Measurements from ENCODE around the gene KCNH3.
A peak's percentile ranks its signal among the peaks of the same experiment; 100 is the strongest.
"Not testable (repeated sequence)": the region's sequence is repeated elsewhere in the genome, so short reads cannot be mapped to it uniquely, and the experiment has no call there.

The KCNH3 gene

GRCh38 chr12:49531745-49532144 is 7.1 kb upstream of the KCNH3 start:
- no peak for DNase-seq

- peak; percentile 61 for DNase-seq
Observed at GRCh38 chr12:49533331-49533730, 5.5 kb upstream of the KCNH3 start.

GRCh38 chr12:49534122-49534521 is 4.7 kb upstream of the KCNH3 start:
- not testable (repeated sequence) for DNase-seq

- no peak for DNase-seq
Observed at GRCh38 chr12:49534731-49535278, 4.0 kb upstream of the KCNH3 start.

- no peak for DNase-seq
Observed at GRCh38 chr12:49535921-49536525, 2.8 kb upstream of the KCNH3 start.

GRCh38 chr12:49536526-49537071 is 2.2 kb upstream of the KCNH3 start:
- no peak for DNase-seq

GRCh38 chr12:49537231-49537751 is 1.5 kb upstream of the KCNH3 start:
- DNase-seq, result no peak

GRCh38 chr12:49537752-49538509 is 899 bp upstream of the KCNH3 start:
- DNase-seq, result no peak

- no peak for DNase-seq
Observed at GRCh38 chr12:49539406-49540228, 787 bp downstream of the KCNH3 start.

- peak; percentile 38 for DNase-seq
Observed at GRCh38 chr12:49540229-49541139, 1.7 kb downstream of the KCNH3 start.

GRCh38 chr12:49541140-49541861 is 2.5 kb downstream of the KCNH3 start:
- DNase-seq, result no peak

- DNase-seq, result no peak
Observed at GRCh38 chr12:49541911-49542505, 3.2 kb downstream of the KCNH3 start.

- DNase-seq, result no peak
Observed at GRCh38 chr12:49542592-49543160, 3.8 kb downstream of the KCNH3 start.

- DNase-seq, result no peak
Observed at GRCh38 chr12:49543221-49543913, 4.5 kb downstream of the KCNH3 start.

- DNase-seq, result no peak
Observed at GRCh38 chr12:49543914-49544815, 5.3 kb downstream of the KCNH3 start.

- DNase-seq, result no peak
Observed at GRCh38 chr12:49545815-49546214, 7.0 kb downstream of the KCNH3 start.

GRCh38 chr12:49546481-49546880 is 7.7 kb downstream of the KCNH3 start:
- no peak for DNase-seq

GRCh38 chr12:49547090-49547690 is 8.4 kb downstream of the KCNH3 start:
- no peak for DNase-seq

Data from NCI-H774 (cell line).